ENCODE data around the gene FXYD2. TPM values are rescaled to one million over a fixed set of nuclear protein-coding genes. Genes with fewer than 3 reads are reported as not detected.

FXYD2 gene
- total and polyA plus RNA-seq, 2 of the 8 experiments (the other 6 are each of a cell fraction or from before 2014, with no cell fraction given) = 0.89 to 1.1 TPM

- Histone ChIP-seq H3K27me3 (replicated peaks in 1 of 4; ENCODE audit: control insufficient read depth in 3 of 4, extremely low read depth in 1 of 4, insufficient read depth in 3 of 4, low read length in 3 of 4) (peaks cover 27 to 63% (median 58%) of the 10 kb centered on the region in 4 experiments), H3K4me1 (replicated peaks in 1 of 4; ENCODE audit: control insufficient read depth in 3 of 4, insufficient read depth in 4 of 4, low read length in 3 of 4) (peaks cover 0 to 13% (median 6%) of the 10 kb centered on the region in 4 experiments; a peak in 5 of 7 replicates), H4K91ac (replicated peaks; ENCODE audit: insufficient read length, low read length) (no peak overlapping the region), H3K4ac (replicated peaks; ENCODE audit: insufficient read length, low read depth, low read length) (no peak overlapping the region), H3K56ac (replicated peaks; ENCODE audit: insufficient read length, low read depth, low read length) (no peak overlapping the region), H3K4me3 (ENCODE audit: extremely low read depth in 1 of 4, insufficient read depth in 2 of 4, low read depth in 3 of 4, low read length in 4 of 4) (no peak overlapping the region), H3K4me2 (ENCODE audit: insufficient read depth in 1 of 2, low read depth in 2 of 2, low read length in 2 of 2) (no peak overlapping the region; a peak in 1 of 4 replicates), H3K9me3 (ENCODE audit: insufficient read depth in 2 of 2, low read depth in 1 of 2, low read length in 1 of 2) (no peaks in the 10 kb centered on the region), H3K23me2 (ENCODE audit: low read depth, low read length) (peaks cover 16% of the 10 kb centered on the region), H3K36me3 (ENCODE audit: control insufficient read depth in 2 of 4, insufficient read depth in 4 of 4, low read length in 3 of 4) (no peaks in the 10 kb centered on the region), H2BK15ac (ENCODE audit: low read length) (no peak overlapping the region), H2BK12ac (ENCODE audit: low read depth, low read length) (no peak overlapping the region), H3K79me2 (ENCODE audit: control insufficient read depth in 1 of 2, insufficient read depth in 2 of 2, low read length in 2 of 2) (no peaks in the 10 kb centered on the region), H3K14ac (ENCODE audit: insufficient read length) (no peak overlapping the region), H2AFZ (ENCODE audit: low read length) (no peak overlapping the region), H2BK120ac (replicated peaks; ENCODE audit: low read depth, low read length) (no peak overlapping the region), H4K20me1 (replicated peaks in 1 of 2; ENCODE audit: control insufficient read depth in 1 of 2, insufficient read depth in 2 of 2, low read length in 2 of 2) (peaks cover 0 to 2% of the 10 kb centered on the region in 2 experiments), H2BK5ac (ENCODE audit: low read depth, low read length) (no peak overlapping the region), H4K5ac (ENCODE audit: insufficient read length, low read depth, low read length) (no peak overlapping the region), H2BK20ac (ENCODE audit: low read length) (0 out of 2 replicates have a peak overlapping the region, but pooled peaks have one; percentile 72), H4K8ac (ENCODE audit: extremely low read depth, insufficient read depth, low read length) (no peak overlapping the region), H2AK5ac (ENCODE audit: low read depth, low read length) (no peak overlapping the region), H3K18ac (ENCODE audit: extremely low read depth, low read length) (no peak overlapping the region), H3K9ac (replicated peaks in 1 of 4; ENCODE audit: extremely low read depth in 1 of 4, low read depth in 3 of 4, low read length in 3 of 4) (no peak overlapping the region), H3K79me1 (ENCODE audit: low read depth, low read length) (no peaks in the 10 kb centered on the region), H3K27ac (ENCODE audit: low read depth, low read length) (no peak overlapping the region), H3K23ac (ENCODE audit: insufficient read length) (no peak overlapping the region)
- TF ChIP-seq JUN (IDR thresholded peaks at IDR 0.05; ENCODE audit: low read depth, low read length) = no peak
- TF ChIP-seq TBP (IDR thresholded peaks at IDR 0.05; ENCODE audit: low read depth, low read length) = no peak
- no peak for TF ChIP-seq NANOG (IDR thresholded peaks at IDR 0.05; ENCODE audit: insufficient read depth, low read depth, low read length, poor library complexity, severe bottlenecking)
- no peak for TF ChIP-seq EZH2 (IDR thresholded peaks at IDR 0.05; ENCODE audit: low read depth, low read length, severe bottlenecking)
- TF ChIP-seq JUND (IDR thresholded peaks at IDR 0.05; ENCODE audit: low read length) = no peak
- TF ChIP-seq SUZ12 (IDR thresholded peaks at IDR 0.05; ENCODE audit: low read length) = no peak
- no peak for TF ChIP-seq HDAC6 (IDR thresholded peaks at IDR 0.05; ENCODE audit: low read depth, low read length)
- no peak for TF ChIP-seq FOSL1 (IDR thresholded peaks at IDR 0.05; ENCODE audit: insufficient read depth, low read depth, low read length)
- TF ChIP-seq BACH1 (IDR thresholded peaks at IDR 0.05; ENCODE audit: low read length) = no peak
- no peak for TF ChIP-seq SP4 (IDR thresholded peaks at IDR 0.05; ENCODE audit: low read length)
- ChIA-PET POLR2A (ENCODE audit: partially characterized antibody) (no interaction called here), CTCF (ENCODE audit: partially characterized antibody) (interaction anchor here (0.6 to 5.1 kb wide), 8 partner anchors 14 to 900 kb away, joined by 3 to 30 read pairs (median 4); no protein-coding TSS in a partner anchor)
- FAIRE-seq = no peak
- no peak for DNase-seq (ENCODE audit: low read depth in 1 of 2, low spot score in 2 of 2)
- 78% methylated on average over 10 of the region's 10 CpGs; no CpG with 5 or more reads in 1 of the 2 experiments for WGBS, 2 experiments (ENCODE audit: extremely low coverage in 1 of 2, insufficient coverage in 1 of 2, insufficient read length in 1 of 2, insufficient replicate concordance in 2 of 2, low coverage in 1 of 2, low lambda C conversion rate in 2 of 2, missing lambda C conversion rate in 1 of 2)
Observed at GRCh38 chr11:117794135-117794534, 30.4 kb downstream of the FXYD2 start.
